Measurements from ENCODE around the gene CLOCK. TPM values are rescaled to one million over a fixed set of nuclear protein-coding genes. Genes with fewer than 3 reads are reported as not detected.
"Not testable (repeated sequence)": the region's sequence is repeated elsewhere in the genome, so short reads cannot be mapped to it uniquely, and the experiment has no call there.

The CLOCK gene
- total RNA-seq, 1 donor from 2014 or later = 29.6 TPM

- H3K36me3 Mint-ChIP-seq (ENCODE audit: low read depth, unreplicated experiment) = no peaks in the 10 kb centered on the region
- no peak for TF ChIP-seq CTCF (IDR thresholded peaks at IDR 0.05; ENCODE audit: unreplicated experiment)
- H3K4me3 Mint-ChIP-seq (ENCODE audit: unreplicated experiment) = no peak overlapping the region
- no peak overlapping the region for H3K27ac Mint-ChIP-seq (ENCODE audit: unreplicated experiment)
- no peaks in the 10 kb centered on the region for H3K4me1 Mint-ChIP-seq (ENCODE audit: unreplicated experiment)
- no peaks in the 10 kb centered on the region for H3K27me3 Mint-ChIP-seq (ENCODE audit: unreplicated experiment)
- DNase-seq (ENCODE audit: low spot score) = no peak
- no peaks in the 10 kb centered on the region for H3K9me3 Mint-ChIP-seq (ENCODE audit: unreplicated experiment)
Measured at GRCh38 chr4:55561889-55562288, 15.2 kb upstream of the CLOCK start.

- Mint-ChIP-seq H3K9me3 (ENCODE audit: unreplicated experiment) (no peaks in the 10 kb centered on the region), H3K4me3 (ENCODE audit: unreplicated experiment) (no peak overlapping the region), H3K4me1 (ENCODE audit: unreplicated experiment) (no peaks in the 10 kb centered on the region), H3K36me3 (ENCODE audit: low read depth, unreplicated experiment) (no peaks in the 10 kb centered on the region), H3K27ac (ENCODE audit: unreplicated experiment) (no peak overlapping the region), H3K27me3 (ENCODE audit: unreplicated experiment) (no peaks in the 10 kb centered on the region)
- no peak for DNase-seq (ENCODE audit: low spot score)
- no peak for TF ChIP-seq CTCF (IDR thresholded peaks at IDR 0.05; ENCODE audit: unreplicated experiment)
Measured at GRCh38 chr4:55560096-55560495, 13.4 kb upstream of the CLOCK start.

GRCh38 chr4:55554453-55555030 lies 7.8 kb upstream of the CLOCK start:
- H3K9me3 Mint-ChIP-seq (ENCODE audit: unreplicated experiment) = no peaks in the 10 kb centered on the region
- no peaks in the 10 kb centered on the region for H3K4me1 Mint-ChIP-seq (ENCODE audit: unreplicated experiment)
- DNase-seq (ENCODE audit: low spot score) = no peak
- no peak for TF ChIP-seq CTCF (IDR thresholded peaks at IDR 0.05; ENCODE audit: unreplicated experiment)
- H3K27me3 Mint-ChIP-seq (ENCODE audit: unreplicated experiment) = peaks cover 1% of the 10 kb centered on the region
- H3K4me3 Mint-ChIP-seq (ENCODE audit: unreplicated experiment) = no peak overlapping the region
- H3K27ac Mint-ChIP-seq (ENCODE audit: unreplicated experiment) = no peak overlapping the region
- H3K36me3 Mint-ChIP-seq (ENCODE audit: low read depth, unreplicated experiment) = no peaks in the 10 kb centered on the region

- Mint-ChIP-seq H3K27me3 (ENCODE audit: unreplicated experiment) (peaks cover 1% of the 10 kb centered on the region), H3K36me3 (ENCODE audit: low read depth, unreplicated experiment) (no peaks in the 10 kb centered on the region), H3K4me1 (ENCODE audit: unreplicated experiment) (no peaks in the 10 kb centered on the region), H3K4me3 (ENCODE audit: unreplicated experiment) (no peak overlapping the region), H3K27ac (ENCODE audit: unreplicated experiment) (no peak overlapping the region), H3K9me3 (ENCODE audit: unreplicated experiment) (no peaks in the 10 kb centered on the region)
- DNase-seq (ENCODE audit: low spot score) = no peak
- no peak for TF ChIP-seq CTCF (IDR thresholded peaks at IDR 0.05; ENCODE audit: unreplicated experiment)
Measured at GRCh38 chr4:55553441-55554201, 6.9 kb upstream of the CLOCK start.

- DNase-seq (ENCODE audit: low spot score); H3K27me3 Mint-ChIP-seq (ENCODE audit: unreplicated experiment); H3K9me3 Mint-ChIP-seq (ENCODE audit: unreplicated experiment); H3K27ac Mint-ChIP-seq (ENCODE audit: unreplicated experiment); H3K4me3 Mint-ChIP-seq (ENCODE audit: unreplicated experiment); H3K36me3 Mint-ChIP-seq (ENCODE audit: low read depth, unreplicated experiment): not testable (repeated sequence)
- peaks cover 11% of the 10 kb centered on the region for H3K4me1 Mint-ChIP-seq (ENCODE audit: unreplicated experiment)
Measured at GRCh38 chr4:55551964-55552363, 5.3 kb upstream of the CLOCK start.
